Measurements from ENCODE around the gene RNF135. TPM values are rescaled to one million over a fixed set of nuclear protein-coding genes. Genes with fewer than 3 reads are reported as not detected.
A peak's percentile ranks its signal among the peaks of the same experiment; 100 is the strongest.

The RNF135 gene
- total RNA-seq, 2 donors from 2014 or later = 18.6 to 18.9 TPM

- no peaks in the 10 kb centered on the region for H3K4me1 ChIP-seq
- DNase-seq = no peak
- H3K9ac ChIP-seq (ENCODE audit: low read depth in 2 of 2, low read length in 2 of 2) = no peak overlapping the region
- H3K36me3 ChIP-seq = no peaks in the 10 kb centered on the region
- no peak overlapping the region for H3K4me3 ChIP-seq
- no peaks in the 10 kb centered on the region for H3K9me3 ChIP-seq
- TF ChIP-seq, protein P1, sequence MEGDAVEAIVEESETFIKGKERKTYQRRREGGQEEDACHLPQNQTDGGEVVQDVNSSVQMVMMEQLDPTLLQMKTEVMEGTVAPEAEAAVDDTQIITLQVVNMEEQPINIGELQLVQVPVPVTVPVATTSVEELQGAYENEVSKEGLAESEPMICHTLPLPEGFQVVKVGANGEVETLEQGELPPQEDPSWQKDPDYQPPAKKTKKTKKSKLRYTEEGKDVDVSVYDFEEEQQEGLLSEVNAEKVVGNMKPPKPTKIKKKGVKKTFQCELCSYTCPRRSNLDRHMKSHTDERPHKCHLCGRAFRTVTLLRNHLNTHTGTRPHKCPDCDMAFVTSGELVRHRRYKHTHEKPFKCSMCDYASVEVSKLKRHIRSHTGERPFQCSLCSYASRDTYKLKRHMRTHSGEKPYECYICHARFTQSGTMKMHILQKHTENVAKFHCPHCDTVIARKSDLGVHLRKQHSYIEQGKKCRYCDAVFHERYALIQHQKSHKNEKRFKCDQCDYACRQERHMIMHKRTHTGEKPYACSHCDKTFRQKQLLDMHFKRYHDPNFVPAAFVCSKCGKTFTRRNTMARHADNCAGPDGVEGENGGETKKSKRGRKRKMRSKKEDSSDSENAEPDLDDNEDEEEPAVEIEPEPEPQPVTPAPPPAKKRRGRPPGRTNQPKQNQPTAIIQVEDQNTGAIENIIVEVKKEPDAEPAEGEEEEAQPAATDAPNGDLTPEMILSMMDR (IDR thresholded peaks at IDR 0.05) = no peak
- intact Hi-C loops (cut with DNase I) = no loop called here
- H3K27ac ChIP-seq = no peak overlapping the region
- no peaks in the 10 kb centered on the region for H3K27me3 ChIP-seq
Observed at GRCh38 chr17:30990458-30990857, 19.6 kb downstream of the RNF135 start.

- no peak overlapping the region for H3K9ac ChIP-seq (ENCODE audit: low read depth in 2 of 2, low read length in 2 of 2)
Observed at GRCh38 chr17:30992551-30992950, 21.7 kb downstream of the RNF135 start.

GRCh38 chr17:30995347-30995746, 24.5 kb downstream of the RNF135 start:
- TF ChIP-seq, protein P1 (IDR thresholded peaks at IDR 0.05) = no peak
- Histone ChIP-seq H3K36me3 (no peaks in the 10 kb centered on the region), H3K4me1 (no peaks in the 10 kb centered on the region), H3K27ac (no peak overlapping the region), H3K4me3 (no peak overlapping the region), H3K9ac (ENCODE audit: low read depth in 2 of 2, low read length in 2 of 2) (no peak overlapping the region), H3K9me3 (no peaks in the 10 kb centered on the region), H3K27me3 (no peaks in the 10 kb centered on the region)
- no peak for DNase-seq
- intact Hi-C loops (cut with DNase I) = no loop called here

More at GRCh38 chr17:30992551-30992950, 21.7 kb downstream of the RNF135 start:
- TF ChIP-seq, protein P1 (IDR thresholded peaks at IDR 0.05) = no peak
- H3K9me3 ChIP-seq = no peaks in the 10 kb centered on the region
- no peaks in the 10 kb centered on the region for H3K36me3 ChIP-seq
- DNase-seq = no peak
- no peak overlapping the region for H3K27ac ChIP-seq
- no peaks in the 10 kb centered on the region for H3K4me1 ChIP-seq
- intact Hi-C loops (cut with DNase I) = no loop called here
- H3K27me3 ChIP-seq = no peaks in the 10 kb centered on the region
- no peak overlapping the region for H3K4me3 ChIP-seq

- intact Hi-C loops (cut with DNase I) = no loop called here
Observed at GRCh38 chr17:30996486-30996885, 25.6 kb downstream of the RNF135 start.

GRCh38 chr17:30997270-30997669, 26.4 kb downstream of the RNF135 start:
- Histone ChIP-seq H3K27ac (peak overlapping the region; percentile 77), H3K9ac (ENCODE audit: low read depth in 2 of 2, low read length in 2 of 2) (peak overlapping the region in 1 of 2 donors; percentile 23), H3K4me1 (no peaks in the 10 kb centered on the region), H3K27me3 (no peaks in the 10 kb centered on the region), H3K4me3 (no peak overlapping the region), H3K9me3 (no peaks in the 10 kb centered on the region), H3K36me3 (no peaks in the 10 kb centered on the region)
- TF ChIP-seq, protein P1 (IDR thresholded peaks at IDR 0.05) = no peak
- no peak for DNase-seq
- intact Hi-C loops (cut with DNase I) = no loop called here

More at GRCh38 chr17:30996486-30996885, 25.6 kb downstream of the RNF135 start:
- Histone ChIP-seq H3K36me3 (no peaks in the 10 kb centered on the region), H3K9me3 (no peaks in the 10 kb centered on the region), H3K9ac (ENCODE audit: low read depth in 2 of 2, low read length in 2 of 2) (no peak overlapping the region), H3K4me1 (no peaks in the 10 kb centered on the region), H3K4me3 (no peak overlapping the region), H3K27ac (peak overlapping the region; percentile 77), H3K27me3 (no peaks in the 10 kb centered on the region)
- TF ChIP-seq, protein P1 (IDR thresholded peaks at IDR 0.05) = no peak
- DNase-seq = no peak
